OCI-LY3 (cell line): ENCODE measurements around the gene ENC1.

Source experiments
- EZH2phosphoT487 ChIP-seq: fragments of 200-600 bp; shearing (Covaris generic); IDR thresholded peaks from 2 replicates; pipeline ENCODE4 v1.6.1; 2018; ENCODE audit warnings: antibody characterized with exemption, mixed run types, low read depth
- TF ChIP-seq, protein P1 (sequence below): fragments of 200-600, 300-600 bp; sonication (generic); IDR thresholded peaks from 2 replicates; pipeline ENCODE4 v1.5.1; 2014; ENCODE audit warnings: antibody characterized with exemption, low read length, low read depth

DNA sequence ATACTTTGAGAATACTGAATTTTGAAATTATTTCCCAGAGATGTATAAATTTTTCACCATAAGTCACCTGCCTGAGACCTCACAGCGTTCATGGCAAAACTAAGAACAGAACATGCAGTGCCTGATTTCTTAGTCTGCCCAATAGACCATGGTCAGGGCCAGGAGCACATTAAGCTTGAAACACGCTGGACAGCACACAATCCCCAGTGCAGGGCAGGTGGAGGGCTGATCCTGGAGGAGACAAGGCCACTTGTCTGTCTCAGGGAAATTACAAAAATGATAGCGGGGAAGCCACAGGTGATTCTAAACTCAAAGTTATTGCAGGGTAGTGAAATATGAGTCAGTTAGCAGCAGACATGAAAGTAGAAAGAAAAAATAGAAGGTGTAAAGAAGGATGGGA, 18.6 kb upstream of the ENC1 start:
- no peak for TF ChIP-seq EZH2phosphoT487
- TF ChIP-seq, protein P1, sequence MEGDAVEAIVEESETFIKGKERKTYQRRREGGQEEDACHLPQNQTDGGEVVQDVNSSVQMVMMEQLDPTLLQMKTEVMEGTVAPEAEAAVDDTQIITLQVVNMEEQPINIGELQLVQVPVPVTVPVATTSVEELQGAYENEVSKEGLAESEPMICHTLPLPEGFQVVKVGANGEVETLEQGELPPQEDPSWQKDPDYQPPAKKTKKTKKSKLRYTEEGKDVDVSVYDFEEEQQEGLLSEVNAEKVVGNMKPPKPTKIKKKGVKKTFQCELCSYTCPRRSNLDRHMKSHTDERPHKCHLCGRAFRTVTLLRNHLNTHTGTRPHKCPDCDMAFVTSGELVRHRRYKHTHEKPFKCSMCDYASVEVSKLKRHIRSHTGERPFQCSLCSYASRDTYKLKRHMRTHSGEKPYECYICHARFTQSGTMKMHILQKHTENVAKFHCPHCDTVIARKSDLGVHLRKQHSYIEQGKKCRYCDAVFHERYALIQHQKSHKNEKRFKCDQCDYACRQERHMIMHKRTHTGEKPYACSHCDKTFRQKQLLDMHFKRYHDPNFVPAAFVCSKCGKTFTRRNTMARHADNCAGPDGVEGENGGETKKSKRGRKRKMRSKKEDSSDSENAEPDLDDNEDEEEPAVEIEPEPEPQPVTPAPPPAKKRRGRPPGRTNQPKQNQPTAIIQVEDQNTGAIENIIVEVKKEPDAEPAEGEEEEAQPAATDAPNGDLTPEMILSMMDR = no peak
